ENCODE data around the gene BRPF1. TPM values are rescaled to one million over a fixed set of nuclear protein-coding genes. Genes with fewer than 3 reads are reported as not detected.

BRPF1 gene
- polyA plus RNA-seq, 1 donor from 2014 or later, result 14.9 TPM

DNA sequence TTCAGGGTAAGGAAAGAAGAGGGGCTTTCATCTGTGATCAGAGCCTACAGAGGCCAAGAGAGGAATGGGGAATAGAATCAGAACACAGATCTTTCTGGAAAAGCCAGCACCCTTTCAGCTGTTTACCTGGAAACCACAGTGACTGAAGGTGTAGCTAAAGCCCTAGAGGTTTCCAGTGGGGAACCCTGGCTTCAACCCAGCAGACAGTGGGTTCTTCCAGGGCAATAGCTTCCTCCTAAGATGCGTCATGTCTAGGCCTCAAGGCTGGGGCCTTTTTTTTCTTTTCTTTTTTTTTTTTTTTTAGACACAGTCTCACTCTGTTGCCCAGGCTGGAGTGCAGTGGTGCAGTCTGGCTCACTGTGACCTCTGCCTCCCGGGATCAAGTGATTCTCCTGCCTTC, 31.0 kb upstream of the BRPF1 start:
- TF ChIP-seq EZH2 (IDR thresholded peaks at IDR 0.05; ENCODE audit: borderline replicate concordance, insufficient read depth, low read length, poor library complexity, severe bottlenecking) (no peak), POLR2AphosphoS5 (IDR thresholded peaks at IDR 0.05) (no peak), TAF1 (IDR thresholded peaks at IDR 0.05; ENCODE audit: low read depth) (no peak), RAD21 (conservative IDR thresholded peaks at IDR 0.05) (no peak), EP300 (conservative IDR thresholded peaks at IDR 0.05; ENCODE audit: poor library complexity, severe bottlenecking) (no peak), SMC3 (conservative IDR thresholded peaks at IDR 0.05; ENCODE audit: poor library complexity) (no peak), MXI1 (conservative IDR thresholded peaks at IDR 0.05; ENCODE audit: poor library complexity, severe bottlenecking) (no peak)
- TF ChIP-seq, protein P1, sequence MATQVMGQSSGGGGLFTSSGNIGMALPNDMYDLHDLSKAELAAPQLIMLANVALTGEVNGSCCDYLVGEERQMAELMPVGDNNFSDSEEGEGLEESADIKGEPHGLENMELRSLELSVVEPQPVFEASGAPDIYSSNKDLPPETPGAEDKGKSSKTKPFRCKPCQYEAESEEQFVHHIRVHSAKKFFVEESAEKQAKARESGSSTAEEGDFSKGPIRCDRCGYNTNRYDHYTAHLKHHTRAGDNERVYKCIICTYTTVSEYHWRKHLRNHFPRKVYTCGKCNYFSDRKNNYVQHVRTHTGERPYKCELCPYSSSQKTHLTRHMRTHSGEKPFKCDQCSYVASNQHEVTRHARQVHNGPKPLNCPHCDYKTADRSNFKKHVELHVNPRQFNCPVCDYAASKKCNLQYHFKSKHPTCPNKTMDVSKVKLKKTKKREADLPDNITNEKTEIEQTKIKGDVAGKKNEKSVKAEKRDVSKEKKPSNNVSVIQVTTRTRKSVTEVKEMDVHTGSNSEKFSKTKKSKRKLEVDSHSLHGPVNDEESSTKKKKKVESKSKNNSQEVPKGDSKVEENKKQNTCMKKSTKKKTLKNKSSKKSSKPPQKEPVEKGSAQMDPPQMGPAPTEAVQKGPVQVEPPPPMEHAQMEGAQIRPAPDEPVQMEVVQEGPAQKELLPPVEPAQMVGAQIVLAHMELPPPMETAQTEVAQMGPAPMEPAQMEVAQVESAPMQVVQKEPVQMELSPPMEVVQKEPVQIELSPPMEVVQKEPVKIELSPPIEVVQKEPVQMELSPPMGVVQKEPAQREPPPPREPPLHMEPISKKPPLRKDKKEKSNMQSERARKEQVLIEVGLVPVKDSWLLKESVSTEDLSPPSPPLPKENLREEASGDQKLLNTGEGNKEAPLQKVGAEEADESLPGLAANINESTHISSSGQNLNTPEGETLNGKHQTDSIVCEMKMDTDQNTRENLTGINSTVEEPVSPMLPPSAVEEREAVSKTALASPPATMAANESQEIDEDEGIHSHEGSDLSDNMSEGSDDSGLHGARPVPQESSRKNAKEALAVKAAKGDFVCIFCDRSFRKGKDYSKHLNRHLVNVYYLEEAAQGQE (IDR thresholded peaks at IDR 0.05; ENCODE audit: borderline replicate concordance), result no peak
- TF ChIP-seq, protein P2, sequence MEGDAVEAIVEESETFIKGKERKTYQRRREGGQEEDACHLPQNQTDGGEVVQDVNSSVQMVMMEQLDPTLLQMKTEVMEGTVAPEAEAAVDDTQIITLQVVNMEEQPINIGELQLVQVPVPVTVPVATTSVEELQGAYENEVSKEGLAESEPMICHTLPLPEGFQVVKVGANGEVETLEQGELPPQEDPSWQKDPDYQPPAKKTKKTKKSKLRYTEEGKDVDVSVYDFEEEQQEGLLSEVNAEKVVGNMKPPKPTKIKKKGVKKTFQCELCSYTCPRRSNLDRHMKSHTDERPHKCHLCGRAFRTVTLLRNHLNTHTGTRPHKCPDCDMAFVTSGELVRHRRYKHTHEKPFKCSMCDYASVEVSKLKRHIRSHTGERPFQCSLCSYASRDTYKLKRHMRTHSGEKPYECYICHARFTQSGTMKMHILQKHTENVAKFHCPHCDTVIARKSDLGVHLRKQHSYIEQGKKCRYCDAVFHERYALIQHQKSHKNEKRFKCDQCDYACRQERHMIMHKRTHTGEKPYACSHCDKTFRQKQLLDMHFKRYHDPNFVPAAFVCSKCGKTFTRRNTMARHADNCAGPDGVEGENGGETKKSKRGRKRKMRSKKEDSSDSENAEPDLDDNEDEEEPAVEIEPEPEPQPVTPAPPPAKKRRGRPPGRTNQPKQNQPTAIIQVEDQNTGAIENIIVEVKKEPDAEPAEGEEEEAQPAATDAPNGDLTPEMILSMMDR (IDR thresholded peaks at IDR 0.05; ENCODE audit: poor library complexity, severe bottlenecking), result no peak
- H3K4me3 ChIP-seq (ENCODE audit: low read length), result no peak overlapping the region
- no peaks in the 10 kb centered on the region for H3K36me3 ChIP-seq (ENCODE audit: insufficient read depth, low read length)

DNA sequence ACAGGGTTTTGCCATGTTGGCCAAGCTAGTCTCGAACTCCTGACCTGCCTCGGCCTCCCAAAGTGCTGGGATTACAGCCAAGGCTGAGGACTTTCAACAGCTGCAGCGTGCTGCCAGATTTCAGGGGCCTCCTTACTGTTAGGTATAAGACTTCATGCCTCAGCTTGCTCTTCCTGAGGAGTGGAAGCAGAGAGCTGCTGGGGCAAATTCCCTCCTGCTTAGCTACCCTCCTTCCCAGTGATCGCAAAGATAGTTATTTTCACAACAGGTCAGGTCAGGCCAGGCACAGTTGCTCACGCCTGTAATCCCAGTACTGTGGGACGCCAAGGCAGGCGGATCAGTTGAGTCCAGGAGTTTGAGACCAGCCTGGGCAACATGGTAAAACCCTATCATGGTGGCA, 30.5 kb upstream of the BRPF1 start:
- Histone ChIP-seq H3K27ac (ENCODE audit: low read length) (no peak overlapping the region), H3F3A (ENCODE audit: insufficient read depth, low read length, poor library complexity, severe bottlenecking) (no peaks in the 10 kb centered on the region), H3K9me2 (ENCODE audit: insufficient read depth, low read length) (no peaks in the 10 kb centered on the region), H3K9ac (ENCODE audit: low read length) (no peak overlapping the region), H3K4me3 (ENCODE audit: low read length) (no peak overlapping the region), H3K4me2 (ENCODE audit: low read length) (no peak overlapping the region), H3K79me2 (replicated peaks; ENCODE audit: insufficient read depth, low read length) (no peaks in the 10 kb centered on the region), H3K9me3 (ENCODE audit: low read length) (no peaks in the 10 kb centered on the region), H3K36me3 (ENCODE audit: insufficient read depth, low read length) (no peaks in the 10 kb centered on the region), H4K20me1 (ENCODE audit: insufficient read depth) (no peaks in the 10 kb centered on the region), H3K27me3 (ENCODE audit: insufficient read depth, low read depth, low read length) (peaks cover 30% of the 10 kb centered on the region), H2AFZ (ENCODE audit: low read depth, low read length) (no peak overlapping the region)
- TF ChIP-seq EZH2 (IDR thresholded peaks at IDR 0.05; ENCODE audit: borderline replicate concordance, insufficient read depth, low read length, poor library complexity, severe bottlenecking) (no peak), RAD21 (conservative IDR thresholded peaks at IDR 0.05) (no peak), EP300 (conservative IDR thresholded peaks at IDR 0.05; ENCODE audit: poor library complexity, severe bottlenecking) (no peak), POLR2AphosphoS5 (IDR thresholded peaks at IDR 0.05) (no peak), MXI1 (conservative IDR thresholded peaks at IDR 0.05; ENCODE audit: poor library complexity, severe bottlenecking) (no peak)
- TF ChIP-seq, protein P2 (IDR thresholded peaks at IDR 0.05; ENCODE audit: poor library complexity, severe bottlenecking), result no peak
- TF ChIP-seq, protein P1 (IDR thresholded peaks at IDR 0.05; ENCODE audit: borderline replicate concordance), result no peak

More for the DNA sequence above, 31.0 kb upstream of the BRPF1 start:
- no peaks in the 10 kb centered on the region for H3F3A ChIP-seq (ENCODE audit: insufficient read depth, low read length, poor library complexity, severe bottlenecking)
- no peak overlapping the region for H3K9ac ChIP-seq (ENCODE audit: low read length)
- no peaks in the 10 kb centered on the region for H3K9me2 ChIP-seq (ENCODE audit: insufficient read depth, low read length)
- H2AFZ ChIP-seq (ENCODE audit: low read depth, low read length), result no peak overlapping the region
- H3K4me2 ChIP-seq (ENCODE audit: low read length), result no peak overlapping the region
- no peak overlapping the region for H3K27ac ChIP-seq (ENCODE audit: low read length)
- H3K27me3 ChIP-seq (ENCODE audit: insufficient read depth, low read depth, low read length), result peaks cover 25% of the 10 kb centered on the region
- H3K9me3 ChIP-seq (ENCODE audit: low read length), result no peaks in the 10 kb centered on the region
- H4K20me1 ChIP-seq (ENCODE audit: insufficient read depth), result no peaks in the 10 kb centered on the region
- no peaks in the 10 kb centered on the region for H3K79me2 ChIP-seq (replicated peaks; ENCODE audit: insufficient read depth, low read length)
